ENCODE data around the gene GPC6. TPM values are rescaled to one million over a fixed set of nuclear protein-coding genes. Genes with fewer than 3 reads are reported as not detected.

The GPC6 gene
- total and polyA plus RNA-seq, 9 of the 15 experiments (the other 6 are each of a cell fraction or from before 2014, with no cell fraction given) = under 0.01 to 0.20 (median 0.01) TPM; not detected in 4

DNA sequence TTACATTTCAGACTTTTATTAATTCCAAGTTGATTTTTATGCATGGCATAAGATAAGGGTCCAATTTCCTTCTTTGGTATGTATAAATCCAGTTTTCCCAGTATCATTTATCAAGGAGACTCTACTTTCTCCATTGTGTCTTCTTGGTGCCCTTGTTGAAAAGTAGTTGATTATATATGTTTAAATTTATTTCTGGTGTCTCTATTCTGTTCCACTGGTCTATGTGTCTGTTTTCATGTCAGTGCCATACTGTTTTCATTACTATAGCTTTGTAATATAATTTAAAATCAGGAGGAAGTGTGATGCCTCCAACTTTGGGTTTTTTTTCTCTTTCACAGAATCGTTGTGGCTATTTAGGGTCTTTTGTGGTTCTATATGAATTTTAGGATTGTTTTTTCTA lies 1019.9 kb downstream of the GPC6 start:
- FAIRE-seq (no peak), DNase-seq (ENCODE audit: extremely low read depth in 1 of 4, low spot score in 3 of 4) (no peak), ATAC-seq (no peak)
- Histone ChIP-seq H3K9me3 (replicated peaks; ENCODE audit: control insufficient read depth, insufficient read depth, low read depth, low read length) (no peaks in the 10 kb centered on the region), H3K4me3 (no peak overlapping the region), H3K9ac (ENCODE audit: insufficient read depth in 1 of 2, low read depth in 2 of 2, low read length in 2 of 2) (no peak overlapping the region), H4K20me1 (replicated peaks; ENCODE audit: control insufficient read depth, insufficient read depth, low read length) (no peaks in the 10 kb centered on the region), H3K27me3 (ENCODE audit: control insufficient read depth in 2 of 2, insufficient read depth in 2 of 2, low read length in 2 of 2) (no peaks in the 10 kb centered on the region), H3K4me2 (ENCODE audit: insufficient read depth, low read length) (no peak overlapping the region), H3K9me1 (ENCODE audit: control insufficient read depth, insufficient read depth, low read length) (no peaks in the 10 kb centered on the region), H3K79me2 (ENCODE audit: control insufficient read depth, insufficient read depth, low read length) (no peaks in the 10 kb centered on the region), H2AFZ (ENCODE audit: low read depth, low read length) (no peak overlapping the region), H3K27ac (ENCODE audit: extremely low read depth, low read depth, low read length) (no peak overlapping the region), H3K4me1 (replicated peaks in 1 of 2; ENCODE audit: control insufficient read depth in 2 of 2, insufficient read depth in 2 of 2, low read length in 2 of 2) (no peaks in the 10 kb centered on the region), H3K36me3 (ENCODE audit: control insufficient read depth, insufficient read depth, low read length) (no peaks in the 10 kb centered on the region)
- intact Hi-C loops (cut with micrococcal nuclease) = no loop called here
- TF ChIP-seq CBX3 (IDR thresholded peaks at IDR 0.05; ENCODE audit: borderline replicate concordance in 1 of 2, low read length in 2 of 2) = no peak
- TF ChIP-seq, protein P1, sequence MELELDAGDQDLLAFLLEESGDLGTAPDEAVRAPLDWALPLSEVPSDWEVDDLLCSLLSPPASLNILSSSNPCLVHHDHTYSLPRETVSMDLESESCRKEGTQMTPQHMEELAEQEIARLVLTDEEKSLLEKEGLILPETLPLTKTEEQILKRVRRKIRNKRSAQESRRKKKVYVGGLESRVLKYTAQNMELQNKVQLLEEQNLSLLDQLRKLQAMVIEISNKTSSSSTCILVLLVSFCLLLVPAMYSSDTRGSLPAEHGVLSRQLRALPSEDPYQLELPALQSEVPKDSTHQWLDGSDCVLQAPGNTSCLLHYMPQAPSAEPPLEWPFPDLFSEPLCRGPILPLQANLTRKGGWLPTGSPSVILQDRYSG (tag; conservative IDR thresholded peaks at IDR 0.05; ENCODE audit: low read depth) = no peak
- peak; percentile 24 for TF ChIP-seq RBM25 (IDR thresholded peaks at IDR 0.05; ENCODE audit: low read depth, low read length, severe bottlenecking)
- 0% methylated on average over 1 of the region's 1 CpG for WGBS (ENCODE audit: insufficient coverage, low coverage, missing lambda C conversion rate)
- in situ Hi-C loops (cut with MboI) = no loop called here
- ChIA-PET POLR2A (no interaction called here), CTCF (ENCODE audit: low intra/inter-chr PET ratio) (no interaction called here)
- BruUV-seq (replicated peaks) = no TSS peak

DNA sequence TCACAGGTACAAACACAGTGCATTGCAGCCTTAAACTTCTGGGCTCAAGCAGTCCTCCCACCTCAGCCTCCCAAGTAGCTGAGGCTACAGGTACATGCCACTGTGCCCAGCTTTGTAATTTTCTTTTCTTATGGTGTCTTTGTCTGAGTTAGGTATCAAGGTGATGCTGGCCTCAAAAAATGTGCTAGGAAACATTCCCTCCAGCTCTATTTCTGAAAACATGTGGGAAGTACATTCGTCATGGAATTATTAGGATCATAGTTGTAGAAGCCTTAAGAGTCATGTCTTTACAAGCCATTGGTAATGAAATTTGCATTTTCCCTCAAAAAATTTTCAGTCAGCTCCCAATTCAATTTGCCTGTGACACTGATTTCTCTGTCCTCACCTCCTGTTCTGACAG lies 1021.3 kb downstream of the GPC6 start:
- H3K27me3 ChIP-seq (ENCODE audit: control insufficient read depth in 2 of 2, insufficient read depth in 2 of 2, low read length in 2 of 2) = no peaks in the 10 kb centered on the region
- no peaks in the 10 kb centered on the region for H3K4me1 ChIP-seq (replicated peaks in 1 of 2; ENCODE audit: control insufficient read depth in 2 of 2, insufficient read depth in 2 of 2, low read length in 2 of 2)
- intact Hi-C loops (cut with micrococcal nuclease) = no loop called here
- H3K9ac ChIP-seq (ENCODE audit: insufficient read depth in 1 of 2, low read depth in 2 of 2, low read length in 2 of 2) = no peak overlapping the region
- no peaks in the 10 kb centered on the region for H3K79me2 ChIP-seq (ENCODE audit: control insufficient read depth, insufficient read depth, low read length)
- H3K27ac ChIP-seq (ENCODE audit: extremely low read depth, low read depth, low read length) = no peak overlapping the region
- DNase-seq (ENCODE audit: extremely low read depth in 1 of 4, low spot score in 3 of 4) (no peak), FAIRE-seq (no peak), ATAC-seq (no peak)
- POLR2A ChIA-PET = no interaction called here
- no peak overlapping the region for H2AFZ ChIP-seq (ENCODE audit: low read depth, low read length)
- no peaks in the 10 kb centered on the region for H3K9me1 ChIP-seq (ENCODE audit: control insufficient read depth, insufficient read depth, low read length)
- H3K9me3 ChIP-seq (replicated peaks; ENCODE audit: control insufficient read depth, insufficient read depth, low read depth, low read length) = no peaks in the 10 kb centered on the region
- BruUV-seq (replicated peaks) = no TSS peak
- WGBS (ENCODE audit: insufficient coverage, low coverage, missing lambda C conversion rate) = 0% methylated on average over 1 of the region's 1 CpG
- CTCF ChIA-PET (ENCODE audit: low intra/inter-chr PET ratio) = no interaction called here
- H3K4me3 ChIP-seq = no peak overlapping the region
- no peak for TF ChIP-seq MBD2 (IDR thresholded peaks at IDR 0.05; ENCODE audit: borderline replicate concordance, low read depth)
- TF ChIP-seq SIN3B (IDR thresholded peaks at IDR 0.05; ENCODE audit: low read depth) = no peak
- no peak for TF ChIP-seq HEY1 (CRISPR knock-in tag; IDR thresholded peaks at IDR 0.05; ENCODE audit: borderline replicate concordance)
- TF ChIP-seq RHOXF2B (CRISPR knock-in tag; conservative IDR thresholded peaks at IDR 0.05) = no peak
- no peak for TF ChIP-seq ZNF75A (CRISPR knock-in tag; IDR thresholded peaks at IDR 0.05)
- in situ Hi-C loops (cut with MboI) = no loop called here
- H3K36me3 ChIP-seq (ENCODE audit: control insufficient read depth, insufficient read depth, low read length) = no peaks in the 10 kb centered on the region
- H4K20me1 ChIP-seq (replicated peaks; ENCODE audit: control insufficient read depth, insufficient read depth, low read length) = no peaks in the 10 kb centered on the region
- H3K4me2 ChIP-seq (ENCODE audit: insufficient read depth, low read length) = no peak overlapping the region
